OCI-LY7 (cell line): ENCODE results near the gene F7. TPM values are rescaled to one million over a fixed set of nuclear protein-coding genes. Genes with fewer than 3 reads are reported as not detected.

Experiments used
- BruUV-seq: library from RNA; stranded (reverse); fragments of 400-500 nt; replicated peaks from 2 replicates; lab custom pipeline; 2021; lab: Mats Ljungman, UMichigan
- CTCF ChIA-PET: fragments of 300-600 bp; sonication (Branson Sonifier 250); formaldehyde crosslinking; loops from one replicate; lab custom pipeline; 2022; ENCODE audit warnings: antibody characterized with exemption; ENCODE audit not compliant: unreplicated experiment; lab: Charles Lee
- POLR2A ChIA-PET: fragments of 300-600 bp; sonication (Branson Sonifier 250); formaldehyde crosslinking; loops from one replicate; lab custom pipeline; 2022; ENCODE audit warnings: antibody characterized with exemption; lab: Charles Lee
- DNase-seq: peaks from one replicate; pipeline ENCODE4 v3.0.0-alpha.2; 2015; ENCODE audit warnings: low spot score
- H2AFZ ChIP-seq: fragments of 200-600 bp; sonication (generic), shearing (Covaris generic); 2 replicates; pipeline ENCODE4 v1.6.1; 2014; ENCODE audit warnings: mild to moderate bottlenecking, antibody characterized with exemption, low read length, moderate library complexity
- H3K27ac ChIP-seq: fragments of 200-600 bp; sonication (generic); 2 replicates; pipeline ENCODE4 v1.5.1; 2014; ENCODE audit warnings: mixed run types, low read depth, mild to moderate bottlenecking, moderate library complexity, low read length, inconsistent platforms; ENCODE audit not compliant: poor library complexity, severe bottlenecking
- H3K36me3 ChIP-seq: fragments of 200-600 bp; sonication (generic); 2 replicates; pipeline ENCODE4 v1.6.1; 2014; ENCODE audit warnings: mild to moderate bottlenecking, antibody characterized with exemption, low read length, moderate library complexity, mixed read lengths; ENCODE audit not compliant: insufficient read depth
- H3K4me1 ChIP-seq: fragments of 200-600 bp; sonication (generic); 2 replicates; pipeline ENCODE4 v1.5.1; 2014; ENCODE audit warnings: mild to moderate bottlenecking, low read length; ENCODE audit not compliant: insufficient read depth, poor library complexity, severe bottlenecking
- H3K4me2 ChIP-seq: fragments of 200-600 bp; sonication (generic); 2 replicates; pipeline ENCODE4 v1.6.1; 2014; ENCODE audit warnings: mild to moderate bottlenecking, low read length
- H3K4me3 ChIP-seq: fragments of 200-600 bp; sonication (generic); 2 replicates; pipeline ENCODE4 v1.5.1; 2014; ENCODE audit warnings: mild to moderate bottlenecking, low read depth, low read length; ENCODE audit not compliant: poor library complexity, severe bottlenecking
- H3K79me2 ChIP-seq: fragments of 200-600 bp; sonication (generic); 2 replicates; pipeline ENCODE4 v1.6.1; 2016; ENCODE audit warnings: low read depth, mild to moderate bottlenecking, low read length, moderate library complexity, mixed read lengths; ENCODE audit not compliant: insufficient read depth
- H3K9me2 ChIP-seq: fragments of 200-600 bp; sonication (generic); 2 replicates; pipeline ENCODE4 v1.6.1; 2016; ENCODE audit warnings: mild to moderate bottlenecking, low read length, mixed read lengths; ENCODE audit not compliant: insufficient read depth
- H3K9me3 ChIP-seq: fragments of 200-600 bp; sonication (generic); 2 replicates; pipeline ENCODE4 v1.6.1; 2014; ENCODE audit warnings: mild to moderate bottlenecking, mixed run types, low read length, mixed read lengths
- H4K20me1 ChIP-seq: fragments of 200-600 bp; sonication (generic); 2 replicates; pipeline ENCODE4 v1.6.1; 2014; ENCODE audit warnings: mild to moderate bottlenecking, antibody characterized with exemption, low read length, moderate library complexity, mixed read lengths; ENCODE audit not compliant: insufficient read depth
- CTCF ChIP-seq: fragments of 200-600 bp; sonication (generic); conservative IDR thresholded peaks from 2 replicates; pipeline ENCODE4 v1.5.1; 2014; ENCODE audit warnings: mild to moderate bottlenecking, antibody characterized with exemption, low read length, moderate library complexity, mixed read lengths
- EZH2phosphoT487 ChIP-seq: fragments of 200-600 bp; sonication (generic); IDR thresholded peaks from 2 replicates; pipeline ENCODE4 v1.6.1; 2018; ENCODE audit warnings: low read depth, borderline replicate concordance, mild to moderate bottlenecking, mixed run types, antibody characterized with exemption, low read length, moderate library complexity, mixed read lengths
- intact Hi-C: fragments of 100-400 bp; cut with micrococcal nuclease; formaldehyde crosslinking; loops from one replicate; pipeline ENCODE4 v1.10.0; 2022; ENCODE audit not compliant: unreplicated experiment
- total RNA-seq, 2 experiments: library from RNA; depleted of rRNA in 1 of 2; stranded (reverse); fragments of >200 nt in 1 of 2; shearing (Covaris generic) in 1 of 2; gene quantifications; 2 replicates each; pipeline ENCODE4 v1.2.3, GENCODE V29; 2014 to 2022

F7 gene
- total RNA-seq, 2 experiments from 2014 or later = not detected

- Histone ChIP-seq H3K4me3 (no peak overlapping the region), H4K20me1 (no peaks in the 10 kb centered on the region), H3K36me3 (no peaks in the 10 kb centered on the region), H3K27ac (no peak overlapping the region), H3K9me2 (no peaks in the 10 kb centered on the region), H2AFZ (no peak overlapping the region), H3K4me2 (no peak overlapping the region), H3K4me1 (no peaks in the 10 kb centered on the region), H3K79me2 (no peaks in the 10 kb centered on the region), H3K9me3 (no peaks in the 10 kb centered on the region)
- intact Hi-C loops = no loop called here
- ChIA-PET POLR2A (no interaction called here), CTCF (no interaction called here)
- BruUV-seq = no TSS peak
- TF ChIP-seq CTCF (no peak), EZH2phosphoT487 (no peak)
- no peak for DNase-seq
These were observed 11.8 kb upstream of the F7 start for GRCh38 chr13:113093580-113094409.

GRCh38 chr13:113094410-113094800 lies 11.2 kb upstream of the F7 start:
- BruUV-seq = no TSS peak
- Histone ChIP-seq H3K36me3 (no peaks in the 10 kb centered on the region), H3K4me2 (no peak overlapping the region), H2AFZ (no peak overlapping the region), H3K4me1 (no peaks in the 10 kb centered on the region), H3K27ac (no peak overlapping the region), H3K4me3 (no peak overlapping the region), H3K9me3 (no peaks in the 10 kb centered on the region), H4K20me1 (no peaks in the 10 kb centered on the region), H3K9me2 (no peaks in the 10 kb centered on the region), H3K79me2 (no peaks in the 10 kb centered on the region)
- ChIA-PET CTCF (no interaction called here), POLR2A (no interaction called here)
- TF ChIP-seq CTCF (no peak), EZH2phosphoT487 (no peak)
- intact Hi-C loops = no loop called here
- no peak for DNase-seq
